ENCODE results near the gene FAM151B.
"Not testable (repeated sequence)": the region's sequence is repeated elsewhere in the genome, so short reads cannot be mapped to it uniquely, and the experiment has no call there.

The FAM151B gene, protein sequence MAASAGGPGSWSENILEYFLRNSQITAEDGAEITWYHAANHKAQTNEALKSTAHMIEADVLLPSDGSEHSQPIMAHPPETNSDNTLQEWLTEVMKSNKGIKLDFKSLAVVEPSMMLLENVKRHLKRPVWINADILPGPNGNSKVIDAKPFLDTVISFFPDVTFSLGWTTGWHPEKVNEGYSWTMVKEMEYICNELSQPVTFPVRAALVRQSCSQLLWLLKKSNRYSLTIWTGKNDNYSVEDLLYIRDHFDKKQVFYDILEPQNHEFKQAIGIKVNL

DNA sequence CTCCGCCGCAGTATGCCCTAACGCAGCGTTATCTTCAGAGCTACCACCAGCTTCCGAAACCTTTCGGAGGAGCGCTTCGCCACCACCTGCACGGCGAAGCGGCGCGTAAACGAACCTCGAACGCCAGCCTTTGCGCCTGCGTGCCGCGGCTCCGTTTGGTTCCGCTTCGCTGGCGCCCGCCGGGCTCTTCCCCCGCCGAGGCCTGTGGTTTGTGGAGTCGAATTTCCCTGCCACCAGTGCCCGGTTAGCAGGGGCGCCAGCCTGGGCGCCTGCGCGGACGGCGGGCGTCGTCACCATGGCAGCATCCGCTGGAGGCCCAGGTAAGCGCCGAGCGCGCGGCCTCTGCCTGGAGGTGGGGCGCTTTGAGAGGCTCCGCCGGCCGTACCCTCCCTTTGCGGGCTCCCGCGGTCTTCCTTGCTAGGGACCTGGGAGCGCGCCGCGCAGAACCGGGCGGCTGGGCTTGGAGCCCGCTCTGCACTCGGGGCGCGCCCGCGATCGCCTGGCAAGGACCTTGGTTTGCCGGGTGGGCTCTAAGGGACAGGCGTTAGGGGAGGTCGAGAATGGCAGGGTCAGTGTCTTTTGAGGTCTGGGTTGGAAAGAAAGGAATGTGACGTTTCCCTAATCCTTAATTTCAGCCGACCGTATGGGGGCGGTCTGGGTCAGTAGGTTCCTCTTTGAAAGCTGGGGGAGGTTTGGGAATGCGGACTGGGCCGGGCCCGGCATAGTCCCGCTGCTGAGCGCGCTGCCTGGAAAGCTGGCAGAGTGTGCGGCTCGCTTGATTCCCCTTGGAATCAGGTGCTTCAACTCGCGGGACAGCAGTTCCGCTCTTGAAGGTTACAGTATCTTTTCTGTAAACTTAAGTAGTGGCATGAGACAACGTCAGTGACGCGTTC, at the start of gene FAM151B:
FAM151B (plus strand) TSS at position 272 of the 893 bp plus-strand sequence; CDS start at position 296, 24 bp downstream.
- peak within 1 kb of the TSS; percentile 50 for H3K4me3 ChIP-seq (ENCODE audit: low read length)
- TF ChIP-seq ZNF274 (IDR thresholded peaks at IDR 0.05; ENCODE audit: low read depth, low read length): no peak

DNA sequence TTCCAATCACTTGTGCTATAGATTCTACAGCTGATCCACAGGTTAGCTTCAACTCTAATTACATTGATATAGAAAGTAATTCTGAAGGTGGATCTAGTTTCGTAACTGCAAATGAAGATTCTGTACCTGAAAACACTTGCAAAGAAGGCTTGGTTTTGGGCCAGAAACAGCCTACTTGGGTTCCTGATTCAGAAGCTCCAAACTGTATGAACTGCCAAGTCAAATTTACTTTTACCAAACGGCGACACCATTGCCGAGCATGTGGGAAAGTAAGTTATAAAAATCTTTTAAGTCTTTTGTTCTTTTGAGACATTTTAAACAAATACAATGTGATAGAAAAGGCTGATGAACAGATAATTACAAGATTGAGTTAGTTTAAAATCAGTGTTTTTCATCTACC, 49.2 kb upstream of the FAM151B start:
- no peak overlapping the region for H3K4me3 ChIP-seq (ENCODE audit: low read length)
- no peak for TF ChIP-seq ZNF274 (IDR thresholded peaks at IDR 0.05; ENCODE audit: low read depth, low read length)

DNA sequence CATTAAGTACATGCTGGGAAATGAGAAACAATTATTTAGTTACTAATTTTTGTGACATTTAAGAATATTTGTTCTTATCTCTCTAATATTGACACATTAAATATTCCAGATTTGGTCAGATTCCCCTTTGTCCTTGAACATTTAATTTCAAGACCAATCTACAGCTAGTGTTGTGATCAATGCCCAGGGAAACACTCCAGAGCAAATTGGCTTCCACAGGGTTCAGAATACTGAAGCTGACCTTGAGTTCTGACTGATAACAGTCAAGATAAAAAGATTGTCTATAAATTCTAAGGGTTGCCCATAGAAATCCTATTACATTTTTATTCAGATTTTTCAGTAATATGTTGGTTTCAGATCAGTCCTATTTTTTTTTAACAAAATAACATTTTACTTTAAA, 48.7 kb upstream of the FAM151B start:
- no peak for TF ChIP-seq ZNF274 (IDR thresholded peaks at IDR 0.05; ENCODE audit: low read depth, low read length)
- no peak overlapping the region for H3K4me3 ChIP-seq (ENCODE audit: low read length)

DNA sequence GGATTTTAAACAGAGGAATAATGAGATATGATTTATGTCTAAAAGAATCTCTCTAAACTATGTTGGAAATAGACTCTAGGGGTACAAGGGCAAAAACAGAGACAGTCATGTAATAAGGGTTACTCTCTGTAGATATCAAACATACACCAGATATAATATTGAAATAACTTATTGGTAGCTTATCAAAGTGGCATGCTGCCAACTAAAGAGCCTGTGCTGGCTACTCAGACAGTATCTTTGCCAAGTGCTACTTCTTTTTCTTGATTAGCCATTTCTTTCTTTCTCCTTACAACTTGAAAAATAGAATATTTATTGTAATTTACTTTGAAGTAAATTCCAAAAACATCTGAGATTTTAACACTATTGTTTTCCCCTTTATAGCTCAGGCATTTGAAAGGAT, 45.2 kb upstream of the FAM151B start:
- no peak overlapping the region for H3K4me3 ChIP-seq (ENCODE audit: low read length)
- TF ChIP-seq ZNF274 (IDR thresholded peaks at IDR 0.05; ENCODE audit: low read depth, low read length): no peak

DNA sequence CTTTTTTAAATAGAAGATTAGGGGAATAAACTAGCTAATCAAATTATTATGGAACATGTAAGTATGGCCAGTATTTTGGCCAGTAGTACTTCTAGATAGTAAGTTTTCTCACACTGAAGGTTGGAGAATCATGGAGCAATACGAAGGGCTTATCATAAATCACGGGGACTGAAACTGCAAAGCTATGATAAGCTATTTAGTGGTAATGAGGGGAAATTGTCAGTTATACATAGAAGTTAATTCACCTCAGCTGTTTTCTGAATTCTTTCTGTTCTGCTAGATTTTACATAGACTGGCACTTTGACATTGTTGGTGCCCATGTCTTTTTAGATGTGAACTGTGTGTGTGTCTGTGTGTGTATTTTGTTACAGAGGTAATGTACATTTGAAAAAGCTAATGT, 34.5 kb upstream of the FAM151B start:
- no peak overlapping the region for H3K4me3 ChIP-seq (ENCODE audit: low read length)
- TF ChIP-seq ZNF274 (IDR thresholded peaks at IDR 0.05; ENCODE audit: low read depth, low read length): no peak

DNA sequence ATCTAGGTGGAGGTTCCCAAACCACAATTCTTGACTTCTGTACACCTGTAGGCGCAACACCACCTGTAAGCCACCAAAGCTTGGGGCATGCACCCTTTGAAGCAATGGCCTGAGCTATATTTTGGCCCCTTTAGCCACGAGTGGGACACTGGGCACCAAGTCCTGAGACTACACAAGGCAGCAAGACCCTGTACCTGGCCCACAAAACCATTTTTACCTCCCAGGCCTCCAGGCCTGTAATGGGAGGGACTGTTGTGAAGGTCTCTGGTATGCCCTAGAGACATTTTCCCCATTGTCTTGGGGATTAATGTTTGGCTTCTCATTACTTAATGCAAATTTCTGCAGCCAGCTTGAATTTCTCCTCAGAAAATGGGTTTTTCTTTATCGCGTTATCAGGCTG, 24.6 kb upstream of the FAM151B start:
- H3K4me3 ChIP-seq (ENCODE audit: low read length): no peak overlapping the region
- TF ChIP-seq ZNF274 (IDR thresholded peaks at IDR 0.05; ENCODE audit: low read depth, low read length): no peak

DNA sequence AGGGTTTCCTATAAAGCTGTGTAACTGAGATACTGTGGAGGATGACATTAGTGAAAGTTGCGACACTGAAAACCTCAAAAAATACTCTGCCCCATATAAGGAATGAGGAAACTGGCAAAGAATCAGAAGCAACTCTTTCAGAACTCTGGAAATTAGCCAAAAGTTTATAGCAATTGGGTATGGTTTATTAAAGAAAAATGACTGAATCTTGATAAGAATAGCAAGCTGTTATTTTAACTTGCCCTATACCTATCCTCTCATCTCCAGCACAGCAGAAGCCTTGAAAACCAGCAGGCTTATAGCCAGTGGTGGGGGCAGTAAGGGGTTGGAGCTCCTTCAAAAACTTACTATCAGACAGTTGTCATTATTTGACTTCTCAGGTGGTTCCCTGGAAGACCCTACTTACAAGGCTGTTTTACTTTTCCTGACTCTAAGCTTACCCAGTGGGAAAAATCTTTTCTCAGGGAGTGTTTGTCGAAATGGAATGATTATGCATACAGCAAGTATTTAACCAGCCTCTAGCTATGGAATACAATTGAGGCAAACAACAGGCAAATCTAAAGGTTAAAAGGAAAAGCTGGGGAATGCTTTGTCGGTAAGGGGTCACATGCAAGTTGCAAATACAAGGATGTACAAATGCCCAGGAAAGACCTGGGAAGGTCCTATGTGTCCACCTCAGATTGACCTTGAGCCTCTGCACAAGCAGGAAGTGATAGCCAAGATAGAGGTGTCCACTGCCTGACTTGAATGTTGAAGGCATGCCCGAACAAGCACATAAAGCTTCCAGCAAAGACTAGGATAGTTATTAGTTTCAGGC, 21.0 kb upstream of the FAM151B start:
- no peak for TF ChIP-seq ZNF274 (IDR thresholded peaks at IDR 0.05; ENCODE audit: low read depth, low read length)
- no peak overlapping the region for H3K4me3 ChIP-seq (ENCODE audit: low read length)

DNA sequence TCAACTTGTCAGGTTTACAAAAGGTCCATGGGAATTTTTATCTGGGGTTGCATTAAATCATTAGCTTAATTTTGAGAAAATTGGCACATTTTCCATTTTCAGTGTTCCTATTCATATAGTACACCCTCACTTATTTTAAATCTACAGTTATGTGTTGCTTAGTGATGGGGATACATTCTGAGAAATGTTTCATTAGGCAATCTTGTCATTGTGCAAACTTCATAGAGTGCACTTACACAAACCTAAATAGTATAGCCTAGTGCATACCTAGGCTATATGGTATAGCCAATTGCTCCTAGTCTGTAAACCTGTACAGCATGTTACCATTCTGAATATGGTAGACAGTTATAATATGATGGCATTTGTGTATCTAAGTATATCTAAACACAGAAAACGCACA, 19.8 kb upstream of the FAM151B start:
- H3K4me3 ChIP-seq (ENCODE audit: low read length): no peak overlapping the region
- no peak for TF ChIP-seq ZNF274 (IDR thresholded peaks at IDR 0.05; ENCODE audit: low read depth, low read length)

DNA sequence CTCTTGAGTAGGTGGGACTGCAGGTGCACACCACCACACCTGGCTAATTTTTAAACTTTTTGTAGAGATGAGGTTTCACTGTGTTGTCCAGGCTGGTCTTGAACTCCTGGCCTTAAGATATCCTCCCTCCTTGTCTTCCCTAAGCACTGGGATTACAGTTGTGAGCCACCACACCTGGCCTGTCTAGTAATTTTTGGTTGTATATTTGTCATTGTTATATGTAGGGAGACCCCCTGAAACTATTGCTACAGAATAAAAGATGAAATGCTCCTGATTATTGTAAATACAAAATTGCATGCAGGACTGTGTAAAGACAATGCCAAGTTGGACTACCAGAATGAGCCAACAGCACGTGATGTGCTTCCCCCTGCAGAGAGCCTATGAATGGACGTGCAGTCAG, 17.3 kb upstream of the FAM151B start:
- not testable (repeated sequence) for H3K4me3 ChIP-seq (ENCODE audit: low read length)

DNA sequence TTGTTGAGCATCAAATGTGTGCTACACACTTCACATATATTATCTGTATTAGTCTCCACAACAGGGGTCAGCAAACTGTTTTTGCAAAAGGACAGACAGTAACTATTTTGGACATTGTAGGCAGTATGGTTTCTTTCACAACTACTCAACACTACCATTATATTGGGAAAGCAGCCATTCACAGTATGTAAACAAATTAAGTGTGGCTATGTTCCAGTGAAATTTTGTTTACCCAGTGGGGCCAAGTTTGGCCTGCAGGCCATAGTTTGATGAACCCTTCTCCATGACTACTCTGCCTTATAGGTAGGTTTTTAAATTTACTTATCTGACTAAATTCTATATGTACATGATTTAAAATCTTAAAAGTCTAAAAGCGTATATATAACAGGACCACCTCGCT, 13.0 kb upstream of the FAM151B start:
- no peak overlapping the region for H3K4me3 ChIP-seq (ENCODE audit: low read length)
- no peak for TF ChIP-seq ZNF274 (IDR thresholded peaks at IDR 0.05; ENCODE audit: low read depth, low read length)

DNA sequence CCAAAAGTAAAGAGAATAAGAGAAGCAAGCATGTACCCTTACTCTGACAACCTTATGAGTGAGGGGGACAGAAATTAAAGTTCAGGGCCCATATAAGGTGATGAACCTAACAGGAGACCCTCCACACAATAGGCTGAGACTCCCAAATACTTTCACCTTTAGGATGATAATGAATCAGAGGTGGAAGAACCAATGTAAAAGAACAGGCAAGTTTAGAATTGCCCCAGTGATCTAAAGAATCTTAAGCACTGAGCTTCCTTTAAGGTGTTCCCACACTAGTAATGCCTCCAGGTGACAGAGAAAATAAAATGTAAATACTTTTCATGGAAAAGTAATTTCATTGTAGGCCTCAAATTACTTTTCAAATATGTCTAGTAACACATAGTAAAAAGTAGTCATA, 8.2 kb upstream of the FAM151B start:
- no peak overlapping the region for H3K4me3 ChIP-seq (ENCODE audit: low read length)
- TF ChIP-seq ZNF274 (IDR thresholded peaks at IDR 0.05; ENCODE audit: low read depth, low read length): no peak

DNA sequence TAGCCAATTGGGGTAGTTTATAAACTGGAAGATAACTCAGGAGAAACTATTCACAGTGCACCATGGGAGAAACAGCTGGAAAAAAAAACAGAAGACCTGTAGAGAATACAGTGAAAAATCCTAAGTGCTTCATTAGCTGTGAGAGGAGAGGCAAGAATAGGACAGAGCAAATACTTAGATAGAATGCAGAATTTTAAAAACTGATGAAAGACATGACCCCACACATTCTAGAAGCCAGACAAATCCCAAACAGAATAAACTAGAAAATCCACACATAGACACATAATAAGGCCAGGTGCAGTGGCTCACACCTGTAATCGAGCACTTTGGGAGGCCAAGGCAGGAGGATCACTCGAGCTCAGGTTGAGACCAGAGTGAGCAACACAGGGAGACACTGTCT, 7.5 kb upstream of the FAM151B start:
- H3K4me3 ChIP-seq (ENCODE audit: low read length): no peak overlapping the region
- no peak for TF ChIP-seq ZNF274 (IDR thresholded peaks at IDR 0.05; ENCODE audit: low read depth, low read length)

DNA sequence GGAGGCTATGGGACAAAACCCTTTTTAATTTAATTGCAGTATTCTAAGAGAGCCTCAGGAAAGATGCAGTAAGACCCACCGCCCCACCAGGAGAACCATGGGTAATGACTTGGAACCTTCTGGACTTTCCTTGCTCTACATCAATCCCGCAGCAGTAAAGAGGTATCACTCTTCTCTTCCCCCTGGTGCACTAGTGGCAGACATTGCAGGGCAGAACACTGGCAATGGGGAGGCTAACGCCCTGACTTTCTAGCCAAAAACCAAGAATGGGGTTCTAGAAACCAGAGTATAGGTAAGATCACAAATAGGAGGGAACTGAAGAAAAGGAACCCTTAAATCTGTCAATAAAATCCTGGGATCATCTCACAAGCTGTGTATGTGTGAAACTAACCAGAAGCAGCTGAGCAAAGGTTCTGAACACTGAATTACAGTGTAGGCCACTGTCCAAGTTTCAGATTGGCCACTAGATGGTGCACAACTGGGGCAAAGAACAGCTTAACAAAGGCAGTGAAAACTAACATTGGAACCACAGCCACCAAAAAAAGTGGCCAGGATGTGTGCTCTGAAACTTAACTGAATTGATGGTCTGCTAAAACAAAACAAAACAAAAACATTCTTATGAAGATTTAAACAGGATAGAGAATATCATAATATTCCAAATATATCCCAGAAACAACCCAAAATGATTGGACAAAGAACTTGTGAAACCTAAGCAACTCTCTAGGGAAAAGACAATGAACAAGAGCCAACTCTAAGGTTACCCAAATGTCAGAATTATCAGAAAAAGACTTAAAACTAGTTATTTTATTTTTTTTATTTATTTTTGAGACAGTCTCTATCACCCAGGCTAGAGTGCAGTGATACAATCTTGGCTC, 6.6 kb upstream of the FAM151B start:
- TF ChIP-seq ZNF274 (IDR thresholded peaks at IDR 0.05; ENCODE audit: low read depth, low read length): no peak
- no peak overlapping the region for H3K4me3 ChIP-seq (ENCODE audit: low read length)

DNA sequence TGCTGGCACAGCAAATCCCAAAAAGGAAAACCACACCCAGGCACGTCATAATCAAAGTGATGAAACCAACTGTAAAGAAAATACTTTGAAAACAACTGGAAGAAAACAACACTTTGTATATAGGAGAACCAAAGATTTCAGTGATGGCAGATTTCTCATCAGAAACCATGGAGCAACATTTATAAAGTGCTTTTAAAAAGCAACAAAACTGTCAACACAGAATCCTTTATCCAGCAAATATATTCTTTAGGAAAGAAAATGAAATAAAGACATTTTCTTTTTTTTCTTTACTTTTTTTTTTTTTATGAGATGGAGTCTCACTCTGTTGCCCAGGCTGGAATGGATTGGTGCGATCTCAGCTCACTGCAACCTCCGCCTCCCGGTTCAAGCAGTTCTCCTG, 5.3 kb upstream of the FAM151B start:
- H3K4me3 ChIP-seq (ENCODE audit: low read length): no peak overlapping the region
- no peak for TF ChIP-seq ZNF274 (IDR thresholded peaks at IDR 0.05; ENCODE audit: low read depth, low read length)

Measured in GM08714 (cell line).